ENCODE measurements around the gene QKI.

Gene QKI

DNA sequence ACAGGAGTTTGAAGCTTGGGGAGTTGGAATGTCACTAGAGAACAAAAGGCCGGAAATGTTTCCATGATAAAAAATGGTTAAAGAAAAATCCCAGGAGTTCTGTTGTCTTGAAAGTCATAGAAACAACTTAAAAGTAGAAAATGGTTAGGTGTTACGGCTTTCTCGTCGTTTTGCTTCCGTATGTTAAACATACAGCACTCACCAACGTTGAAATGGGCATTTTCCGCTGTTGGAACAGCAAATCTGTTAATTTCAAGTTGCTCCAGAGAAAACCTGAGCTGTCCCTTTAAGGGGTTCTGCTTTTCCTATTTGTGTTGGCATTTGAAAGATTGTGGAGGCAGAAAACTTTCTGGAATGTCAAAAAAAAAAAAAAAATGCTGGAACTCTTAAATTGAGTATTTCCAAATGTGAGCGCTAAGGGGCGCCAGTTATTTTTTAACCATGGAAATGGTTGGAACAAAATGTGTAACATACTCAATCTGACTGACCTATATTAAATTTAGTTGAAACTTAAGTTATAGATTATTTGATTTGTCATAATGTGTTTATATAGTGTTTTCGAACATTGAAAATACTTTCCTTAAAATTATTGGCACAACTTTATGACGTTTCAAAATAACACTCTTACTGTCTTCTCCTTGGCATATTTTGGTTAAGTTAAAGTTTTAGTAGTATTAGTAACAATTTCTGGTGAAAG, 2.2 kb downstream of the QKI start:
- TF ChIP-seq EP300 (IDR thresholded peaks at IDR 0.05; ENCODE audit: borderline replicate concordance) (no peak), FOXM1 (IDR thresholded peaks at IDR 0.05; ENCODE audit: borderline replicate concordance, low read depth) (peak; percentile 56; the same call in 1 of the 2 replicates), NFIC (IDR thresholded peaks at IDR 0.05) (peak; percentile 39; the same call in 1 of the 2 replicates), CREB1 (IDR thresholded peaks at IDR 0.05; ENCODE audit: low read depth) (no peak), YY1 (IDR thresholded peaks at IDR 0.05; ENCODE audit: low read depth) (no peak), TEAD4 (IDR thresholded peaks at IDR 0.05) (peak; percentile 81), TAF1 (IDR thresholded peaks at IDR 0.05; ENCODE audit: low read depth) (no peak), RAD21 (IDR thresholded peaks at IDR 0.05; ENCODE audit: low read depth) (peak; percentile 51), EGR1 (IDR thresholded peaks at IDR 0.05) (no peak), ZBTB7A (IDR thresholded peaks at IDR 0.05; ENCODE audit: low read depth) (no peak), TCF12 (IDR thresholded peaks at IDR 0.05; ENCODE audit: low read depth) (no peak), CEBPB (IDR thresholded peaks at IDR 0.05) (no peak)
- TF ChIP-seq, protein P1, sequence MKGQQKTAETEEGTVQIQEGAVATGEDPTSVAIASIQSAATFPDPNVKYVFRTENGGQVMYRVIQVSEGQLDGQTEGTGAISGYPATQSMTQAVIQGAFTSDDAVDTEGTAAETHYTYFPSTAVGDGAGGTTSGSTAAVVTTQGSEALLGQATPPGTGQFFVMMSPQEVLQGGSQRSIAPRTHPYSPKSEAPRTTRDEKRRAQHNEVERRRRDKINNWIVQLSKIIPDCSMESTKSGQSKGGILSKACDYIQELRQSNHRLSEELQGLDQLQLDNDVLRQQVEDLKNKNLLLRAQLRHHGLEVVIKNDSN (IDR thresholded peaks at IDR 0.05) = no peak
- TF ChIP-seq, protein P2, sequence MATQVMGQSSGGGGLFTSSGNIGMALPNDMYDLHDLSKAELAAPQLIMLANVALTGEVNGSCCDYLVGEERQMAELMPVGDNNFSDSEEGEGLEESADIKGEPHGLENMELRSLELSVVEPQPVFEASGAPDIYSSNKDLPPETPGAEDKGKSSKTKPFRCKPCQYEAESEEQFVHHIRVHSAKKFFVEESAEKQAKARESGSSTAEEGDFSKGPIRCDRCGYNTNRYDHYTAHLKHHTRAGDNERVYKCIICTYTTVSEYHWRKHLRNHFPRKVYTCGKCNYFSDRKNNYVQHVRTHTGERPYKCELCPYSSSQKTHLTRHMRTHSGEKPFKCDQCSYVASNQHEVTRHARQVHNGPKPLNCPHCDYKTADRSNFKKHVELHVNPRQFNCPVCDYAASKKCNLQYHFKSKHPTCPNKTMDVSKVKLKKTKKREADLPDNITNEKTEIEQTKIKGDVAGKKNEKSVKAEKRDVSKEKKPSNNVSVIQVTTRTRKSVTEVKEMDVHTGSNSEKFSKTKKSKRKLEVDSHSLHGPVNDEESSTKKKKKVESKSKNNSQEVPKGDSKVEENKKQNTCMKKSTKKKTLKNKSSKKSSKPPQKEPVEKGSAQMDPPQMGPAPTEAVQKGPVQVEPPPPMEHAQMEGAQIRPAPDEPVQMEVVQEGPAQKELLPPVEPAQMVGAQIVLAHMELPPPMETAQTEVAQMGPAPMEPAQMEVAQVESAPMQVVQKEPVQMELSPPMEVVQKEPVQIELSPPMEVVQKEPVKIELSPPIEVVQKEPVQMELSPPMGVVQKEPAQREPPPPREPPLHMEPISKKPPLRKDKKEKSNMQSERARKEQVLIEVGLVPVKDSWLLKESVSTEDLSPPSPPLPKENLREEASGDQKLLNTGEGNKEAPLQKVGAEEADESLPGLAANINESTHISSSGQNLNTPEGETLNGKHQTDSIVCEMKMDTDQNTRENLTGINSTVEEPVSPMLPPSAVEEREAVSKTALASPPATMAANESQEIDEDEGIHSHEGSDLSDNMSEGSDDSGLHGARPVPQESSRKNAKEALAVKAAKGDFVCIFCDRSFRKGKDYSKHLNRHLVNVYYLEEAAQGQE (IDR thresholded peaks at IDR 0.05; ENCODE audit: low read depth) = 0 out of 2 replicates have a peak, but pooled peaks have one; percentile 7
- TF ChIP-seq, protein P3, sequence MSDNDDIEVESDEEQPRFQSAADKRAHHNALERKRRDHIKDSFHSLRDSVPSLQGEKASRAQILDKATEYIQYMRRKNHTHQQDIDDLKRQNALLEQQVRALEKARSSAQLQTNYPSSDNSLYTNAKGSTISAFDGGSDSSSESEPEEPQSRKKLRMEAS (IDR thresholded peaks at IDR 0.05) = peak; percentile 49

DNA sequence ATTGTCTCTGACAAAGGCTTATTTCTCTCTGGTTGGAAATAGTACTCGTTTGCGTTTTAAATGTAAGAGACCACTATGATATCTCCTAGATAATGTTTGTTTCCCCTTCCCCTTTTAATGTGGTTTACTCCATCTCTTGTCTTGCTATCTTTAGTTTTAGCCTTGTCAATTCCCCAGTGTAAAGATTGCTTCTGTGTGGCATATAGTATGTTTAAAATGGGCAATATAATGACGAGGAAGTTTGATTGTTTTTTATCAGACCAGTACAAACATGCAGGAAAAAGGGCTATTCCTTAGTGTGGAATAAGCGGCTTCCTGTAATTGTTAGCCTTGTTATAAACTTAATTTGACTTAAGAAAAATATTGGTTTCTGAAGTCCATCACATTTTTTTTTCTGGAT, 3.1 kb downstream of the QKI start:
- TF ChIP-seq, protein P1 (IDR thresholded peaks at IDR 0.05) = no peak
- TF ChIP-seq NFIC (IDR thresholded peaks at IDR 0.05) (no peak), CEBPB (IDR thresholded peaks at IDR 0.05) (no peak), TEAD4 (IDR thresholded peaks at IDR 0.05) (no peak), RAD21 (IDR thresholded peaks at IDR 0.05; ENCODE audit: low read depth) (no peak), YY1 (IDR thresholded peaks at IDR 0.05; ENCODE audit: low read depth) (no peak), FOXM1 (IDR thresholded peaks at IDR 0.05; ENCODE audit: borderline replicate concordance, low read depth) (no peak), CREB1 (IDR thresholded peaks at IDR 0.05; ENCODE audit: low read depth) (no peak), TAF1 (IDR thresholded peaks at IDR 0.05; ENCODE audit: low read depth) (no peak), EGR1 (IDR thresholded peaks at IDR 0.05) (no peak), EP300 (IDR thresholded peaks at IDR 0.05; ENCODE audit: borderline replicate concordance) (no peak), TCF12 (IDR thresholded peaks at IDR 0.05; ENCODE audit: low read depth) (no peak), ZBTB7A (IDR thresholded peaks at IDR 0.05; ENCODE audit: low read depth) (no peak)
- TF ChIP-seq, protein P3 (IDR thresholded peaks at IDR 0.05) = no peak
- TF ChIP-seq, protein P2 (IDR thresholded peaks at IDR 0.05; ENCODE audit: low read depth) = no peak

DNA sequence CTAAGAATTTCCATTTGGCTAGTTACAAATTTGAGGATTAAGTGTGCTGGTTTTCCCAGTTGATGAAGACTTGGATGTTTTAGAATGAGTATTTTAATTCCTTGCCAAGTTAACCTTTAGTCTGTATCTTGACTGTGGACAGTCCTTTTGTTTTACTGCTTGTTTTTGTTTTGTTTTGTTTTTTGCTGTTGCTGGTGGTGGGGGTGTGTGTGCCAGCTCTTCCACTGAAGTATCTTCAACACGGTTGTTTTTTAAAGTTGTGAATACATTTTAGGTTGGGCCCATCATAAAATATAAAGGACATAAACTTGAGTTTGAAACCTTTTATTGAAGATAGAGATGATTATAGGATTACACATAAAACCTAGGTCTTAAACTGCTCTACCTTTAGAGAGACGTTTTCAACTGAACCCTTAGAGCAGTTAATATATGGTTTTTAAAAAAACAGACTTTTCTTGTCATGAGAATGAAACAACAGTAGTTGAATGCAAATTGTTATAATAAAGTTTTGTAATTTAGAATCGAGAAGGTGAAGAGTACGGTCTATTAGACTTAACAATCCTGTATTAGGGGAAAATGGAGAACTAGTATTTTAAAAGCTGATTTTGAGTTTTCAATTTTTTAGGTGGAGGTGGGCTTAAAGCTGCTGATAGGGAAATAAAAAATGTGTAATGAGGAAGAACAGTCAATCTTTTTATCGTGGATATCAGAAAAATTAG, 4.0 kb downstream of the QKI start:
- TF ChIP-seq CREB1 (IDR thresholded peaks at IDR 0.05; ENCODE audit: low read depth) (no peak), RAD21 (IDR thresholded peaks at IDR 0.05; ENCODE audit: low read depth) (no peak), YY1 (IDR thresholded peaks at IDR 0.05; ENCODE audit: low read depth) (no peak)

DNA sequence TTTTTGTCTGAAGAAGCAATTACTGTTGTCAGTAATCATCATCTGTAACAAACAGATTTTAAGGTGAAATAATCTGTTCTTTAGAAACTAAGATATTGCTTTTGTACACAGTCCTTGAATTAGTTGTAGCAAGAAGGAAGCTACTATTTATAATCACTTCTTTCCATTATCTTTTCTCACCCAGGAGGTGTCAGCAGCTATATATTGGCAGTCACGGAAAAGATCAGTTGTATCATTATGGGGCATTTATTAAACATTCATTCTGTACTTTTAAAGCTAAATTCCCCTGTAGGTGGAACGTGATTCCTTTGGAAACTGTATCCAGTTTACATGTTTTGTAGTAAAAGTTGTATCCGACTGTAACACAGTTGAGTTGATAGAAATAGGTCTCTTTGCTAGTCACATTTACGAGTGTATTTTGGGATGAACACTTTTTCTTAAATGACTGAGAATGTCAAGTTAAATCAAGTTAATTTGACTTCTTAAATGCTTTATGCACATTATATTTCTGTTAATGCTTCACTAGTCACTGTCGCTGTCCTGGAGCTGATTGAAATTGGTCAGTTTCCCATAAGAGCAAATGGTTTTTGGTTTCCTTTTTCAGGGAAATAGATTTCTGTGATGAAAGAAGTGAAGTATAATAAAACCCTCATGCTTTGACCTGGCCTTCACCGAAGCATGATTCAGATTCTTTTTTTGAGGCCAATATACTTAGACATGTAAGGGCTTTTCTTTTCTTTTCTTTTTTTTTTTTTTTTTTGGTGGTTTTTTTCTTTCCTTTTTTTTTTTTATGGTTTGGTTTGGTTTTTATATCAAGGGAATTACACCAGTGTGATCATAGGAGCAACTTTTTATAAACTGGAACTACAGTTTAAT, 5.1 kb downstream of the QKI start:
- no peak for TF ChIP-seq NFIC (IDR thresholded peaks at IDR 0.05)
- TF ChIP-seq, protein P2 (IDR thresholded peaks at IDR 0.05; ENCODE audit: low read depth) = peak; percentile 62
